ENCODE results near the gene MBD3L4.

MBD3L4 gene

GRCh38 chr19:6995054-6995453 lies 44.9 kb downstream of the MBD3L4 start:
- Histone ChIP-seq H3K27ac (no peak overlapping the region), H3K36me3 (ENCODE audit: insufficient read depth, low read length) (no peaks in the 10 kb centered on the region), H3K9ac (ENCODE audit: insufficient read length) (no peak overlapping the region), H3K9me3 (ENCODE audit: low read depth, low read length) (no peaks in the 10 kb centered on the region), H3K4me3 (no peak overlapping the region)
- TF ChIP-seq EZH2 (IDR thresholded peaks at IDR 0.05), result no peak
- TF ChIP-seq FOXP2 (optimal IDR thresholded peaks at IDR 0.05; ENCODE audit: control extremely low read depth, extremely low read length, insufficient read depth), result no peak
- no peak for TF ChIP-seq POLR2AphosphoS5 (IDR thresholded peaks at IDR 0.05; ENCODE audit: borderline replicate concordance, low read depth, low read length)
- DNase-seq (ENCODE audit: low read depth, low spot score), result no peak

GRCh38 chr19:6988257-6988656 lies 51.7 kb downstream of the MBD3L4 start:
- DNase-seq (ENCODE audit: low read depth, low spot score), result no peak
- Histone ChIP-seq H3K9me3 (ENCODE audit: low read depth, low read length) (no peaks in the 10 kb centered on the region), H3K4me3 (no peak overlapping the region), H3K27ac (no peak overlapping the region), H3K9ac (ENCODE audit: insufficient read length) (no peak overlapping the region), H3K36me3 (ENCODE audit: insufficient read depth, low read length) (no peaks in the 10 kb centered on the region)
- TF ChIP-seq EZH2 (IDR thresholded peaks at IDR 0.05) (no peak), POLR2AphosphoS5 (IDR thresholded peaks at IDR 0.05; ENCODE audit: borderline replicate concordance, low read depth, low read length) (no peak), FOXP2 (optimal IDR thresholded peaks at IDR 0.05; ENCODE audit: control extremely low read depth, extremely low read length, insufficient read depth) (no peak)

GRCh38 chr19:6987850-6988249 lies 52.1 kb downstream of the MBD3L4 start:
- no peak for DNase-seq (ENCODE audit: low read depth, low spot score)
- H3K4me3 ChIP-seq, result no peak overlapping the region
- H3K27ac ChIP-seq, result no peak overlapping the region
- no peaks in the 10 kb centered on the region for H3K36me3 ChIP-seq (ENCODE audit: insufficient read depth, low read length)
- H3K9ac ChIP-seq (ENCODE audit: insufficient read length), result no peak overlapping the region
- no peak for TF ChIP-seq EZH2 (IDR thresholded peaks at IDR 0.05)
- TF ChIP-seq FOXP2 (optimal IDR thresholded peaks at IDR 0.05; ENCODE audit: control extremely low read depth, extremely low read length, insufficient read depth), result no peak
- no peak for TF ChIP-seq POLR2AphosphoS5 (IDR thresholded peaks at IDR 0.05; ENCODE audit: borderline replicate concordance, low read depth, low read length)
- no peaks in the 10 kb centered on the region for H3K9me3 ChIP-seq (ENCODE audit: low read depth, low read length)
